ENCODE data around the gene HIGD1A. TPM values are rescaled to one million over a fixed set of nuclear protein-coding genes. Genes with fewer than 3 reads are reported as not detected.

The HIGD1A gene
- total RNA-seq (2014; rRNA removed) = 185 and 201 TPM in 2 replicates
- 115 TPM for polyA plus RNA-seq (2012)

- peak; percentile 92 for DNase-seq (ENCODE audit: low read depth)
Observed at GRCh38 chr3:42804106-42804830, at the start of gene HIGD1A. TSS of gene HIGD1A (minus strand) at chr3:42804490. CDS start at chr3:42794253, 10,237 bp downstream.

- no peak for DNase-seq (ENCODE audit: low read depth)
Observed at GRCh38 chr3:42853739-42854302, 49.5 kb upstream of the HIGD1A start.

GRCh38 chr3:42853056-42853455 lies 48.8 kb upstream of the HIGD1A start:
- DNase-seq (ENCODE audit: low read depth) = no peak

- DNase-seq (ENCODE audit: low read depth) = peak; percentile 34
Observed at GRCh38 chr3:42852441-42852840, 48.2 kb upstream of the HIGD1A start.

- peak; percentile 80 for DNase-seq (ENCODE audit: low read depth)
Observed at GRCh38 chr3:42851228-42851834, 47.0 kb upstream of the HIGD1A start.

- DNase-seq (ENCODE audit: low read depth) = no peak
Observed at GRCh38 chr3:42850263-42850662, 46.0 kb upstream of the HIGD1A start.

GRCh38 chr3:42849017-42849416 lies 44.7 kb upstream of the HIGD1A start:
- DNase-seq (ENCODE audit: low read depth) = no peak

- DNase-seq (ENCODE audit: low read depth) = no peak
Observed at GRCh38 chr3:42847731-42848130, 43.4 kb upstream of the HIGD1A start.

GRCh38 chr3:42846685-42847522 lies 42.6 kb upstream of the HIGD1A start:
- DNase-seq (ENCODE audit: low read depth) = no peak

- DNase-seq (ENCODE audit: low read depth) = no peak
Observed at GRCh38 chr3:42844815-42845214, 40.5 kb upstream of the HIGD1A start.

- no peak for DNase-seq (ENCODE audit: low read depth)
Observed at GRCh38 chr3:42844412-42844713, 40.1 kb upstream of the HIGD1A start.

GRCh38 chr3:42843713-42844411 lies 39.6 kb upstream of the HIGD1A start:
- no peak for DNase-seq (ENCODE audit: low read depth)

- DNase-seq (ENCODE audit: low read depth) = no peak
Observed at GRCh38 chr3:42841332-42841731, 37.0 kb upstream of the HIGD1A start.

GRCh38 chr3:42839616-42840015 lies 35.3 kb upstream of the HIGD1A start:
- peak; percentile 70 for DNase-seq (ENCODE audit: low read depth)

GRCh38 chr3:42838571-42838970 lies 34.3 kb upstream of the HIGD1A start:
- no peak for DNase-seq (ENCODE audit: low read depth)

GRCh38 chr3:42836150-42837123 lies 32.1 kb upstream of the HIGD1A start:
- no peak for DNase-seq (ENCODE audit: low read depth)

GRCh38 chr3:42831321-42831713 lies 27.0 kb upstream of the HIGD1A start:
- DNase-seq (ENCODE audit: low read depth) = peak; percentile 77

GRCh38 chr3:42830437-42831320 lies 26.4 kb upstream of the HIGD1A start:
- peak; percentile 38 for DNase-seq (ENCODE audit: low read depth)
